NT2/D1 (cell line): ENCODE data around the gene ALOX12B.

ENCODE experiments used
- SUZ12 ChIP-seq: IDR thresholded peaks from 2 replicates; pipeline ENCODE4 v1.6.1; 2011; ENCODE audit not compliant: insufficient read length, insufficient read depth; ENCODE audit errors: extremely low read depth
- YY1 ChIP-seq: IDR thresholded peaks from 2 replicates; pipeline ENCODE4 v1.6.1; 2011; ENCODE audit not compliant: insufficient read length, insufficient read depth
- ZNF274 ChIP-seq: IDR thresholded peaks from 2 replicates; pipeline ENCODE4 v1.6.1; 2011; ENCODE audit warnings: mild to moderate bottlenecking, low read depth, low read length

DNA sequence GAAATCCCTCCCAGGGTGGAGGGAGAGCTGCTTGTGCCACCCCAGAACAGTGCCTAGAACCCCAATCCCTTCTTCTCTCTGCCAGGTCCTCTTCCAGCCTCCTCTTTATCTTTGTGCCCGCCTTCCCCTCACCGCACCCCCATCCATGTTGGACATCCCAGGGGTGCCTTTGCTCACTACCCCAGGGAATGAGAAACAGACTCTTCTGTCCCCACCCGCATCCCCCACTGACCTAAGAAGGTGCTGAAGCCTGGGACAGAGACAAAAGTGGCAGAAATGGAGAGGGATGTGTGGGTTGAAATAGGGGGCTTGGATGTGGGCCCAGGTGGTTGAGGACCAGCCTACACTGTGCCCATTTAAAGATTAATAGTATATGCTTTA, 31.7 kb downstream of the ALOX12B start:
- no peak for TF ChIP-seq YY1
- no peak for TF ChIP-seq SUZ12
- no peak for TF ChIP-seq ZNF274
